B cell (primary cell): Measurements from ENCODE around the gene NDEL1. TPM values are rescaled to one million over a fixed set of nuclear protein-coding genes. Genes with fewer than 3 reads are reported as not detected.

Source experiments
- ATAC-seq: fragments of 200-7000 bp; cut with Tn5 transposase; one replicate; pipeline ENCODE4 v1.10.0; 2021; ENCODE audit warnings: low read depth, mild to moderate bottlenecking, moderate number of reproducible peaks, moderate library complexity
- CTCF ChIA-PET: fragments of 350-600 bp; sonication (Branson Sonifier 250); formaldehyde crosslinking; loops from one replicate; lab custom pipeline; 2021; ENCODE audit warnings: antibody characterized with exemption, inconsistent platforms; lab: Charles Lee
- POLR2A ChIA-PET: fragments of 350-600 bp; sonication (Branson Sonifier 250); formaldehyde crosslinking; loops from one replicate; lab custom pipeline; 2021; ENCODE audit warnings: antibody characterized with exemption; lab: Charles Lee
- DNase-seq: peaks from one replicate; pipeline ENCODE4 v3.0.0; 2013
- H2AFZ ChIP-seq: 2 replicates; pipeline ENCODE4 v1.6.1; 2012; ENCODE audit warnings: mild to moderate bottlenecking, low read depth, low read length; ENCODE audit not compliant: insufficient read depth, poor library complexity, severe bottlenecking
- H3K27ac ChIP-seq, 2 donors: 1 replicate in 1 of 2; 2 replicates in 1 of 2; pipeline ENCODE4 v1.5.1; 2012 to 2013; ENCODE audit warnings: low read length in 2 of 2, mild to moderate bottlenecking in 2 of 2, moderate library complexity in 1 of 2
- H3K27me3 ChIP-seq, 4 experiments: fragments of 200-600 bp in 1 of 4; sonication (generic) in 1 of 4; replicated peaks in 1 of 4; 1 replicate in 2 of 4; 2 replicates in 2 of 4; pipeline versions ENCODE4 v1.6.1 to v1.7.0; 2013 to 2016; ENCODE audit warnings: low read length in 3 of 4, mild to moderate bottlenecking in 2 of 4, mixed read lengths in 1 of 4, moderate library complexity in 1 of 4; ENCODE audit not compliant: insufficient read depth in 4 of 4, control insufficient read depth in 3 of 4; ENCODE audit errors: control extremely low read depth in 1 of 4
- H3K36me3 ChIP-seq, 2 experiments: replicated peaks in 1 of 2; 1 replicate in 1 of 2; 2 replicates in 1 of 2; pipeline versions ENCODE4 v1.6.1 to v1.7.1; 2013; ENCODE audit warnings: low read length in 1 of 2; ENCODE audit not compliant: insufficient read depth in 2 of 2, control insufficient read depth in 1 of 2; ENCODE audit errors: control extremely low read depth in 1 of 2, extremely low read depth in 1 of 2
- H3K4me1 ChIP-seq, 2 donors: fragments of 200-600 bp in 1 of 2; sonication (generic) in 1 of 2; 1 replicate in 1 of 2; 2 replicates in 1 of 2; pipeline versions ENCODE4 v1.5.1 to v1.6.1; 2013 to 2017; ENCODE audit warnings: low read length in 2 of 2; ENCODE audit not compliant: control insufficient read depth in 2 of 2, insufficient read depth in 2 of 2
- H3K4me2 ChIP-seq: replicated peaks from 2 replicates; pipeline ENCODE3; 2012; ENCODE audit warnings: mild to moderate bottlenecking, low read depth, low read length; ENCODE audit not compliant: poor library complexity, severe bottlenecking
- H3K4me3 ChIP-seq, 5 experiments: fragments of 200-600 bp in 1 of 5; sonication (generic) in 1 of 5; 1 replicate in 3 of 5; 2 replicates in 2 of 5; pipeline versions ENCODE4 v1.5.1 to v1.7.0; 2011 to 2016; ENCODE audit warnings: low read length in 4 of 5, mild to moderate bottlenecking in 4 of 5, low read depth in 2 of 5, control low read depth in 1 of 5, moderate library complexity in 1 of 5; ENCODE audit not compliant: insufficient read depth in 1 of 5; ENCODE audit errors: control extremely low read depth in 1 of 5, extremely low read depth in 1 of 5
- H3K79me2 ChIP-seq: fragments of 200-600 bp; sonication (generic); one replicate; pipeline ENCODE4 v1.6.0; 2016; ENCODE audit warnings: low read length; ENCODE audit not compliant: control insufficient read depth, insufficient read depth
- H3K9ac ChIP-seq: fragments of 200-600 bp; sonication (generic); 2 replicates; pipeline ENCODE4 v1.6.1; 2017; ENCODE audit warnings: mild to moderate bottlenecking, low read length, moderate library complexity
- H3K9me3 ChIP-seq, 3 donors: one replicate each; pipeline versions ENCODE4 v1.6.1 to v1.7.1; 2013; ENCODE audit warnings: low read length in 2 of 3; ENCODE audit not compliant: control insufficient read depth in 2 of 3, insufficient read depth in 1 of 3; ENCODE audit errors: control extremely low read depth in 1 of 3
- H4K20me1 ChIP-seq: 2 replicates; pipeline ENCODE4 v1.6.0; 2012; ENCODE audit warnings: mild to moderate bottlenecking, low read length; ENCODE audit not compliant: insufficient read depth, control insufficient read depth, poor library complexity, severe bottlenecking
- H3K27ac Mint-ChIP-seq: one replicate; pipeline ENCODE4 v1.8.0; 2021; ENCODE audit warnings: mixed read lengths
- H3K27me3 Mint-ChIP-seq: one replicate; pipeline ENCODE4 v1.8.0; 2021; ENCODE audit warnings: mixed read lengths
- H3K4me1 Mint-ChIP-seq: one replicate; pipeline ENCODE4 v1.8.0; 2021; ENCODE audit warnings: mixed read lengths
- H3K4me3 Mint-ChIP-seq: one replicate; pipeline ENCODE4 v1.8.0; 2021; ENCODE audit warnings: mixed read lengths
- H3K9me3 Mint-ChIP-seq: one replicate; pipeline ENCODE4 v1.8.0; 2022; ENCODE audit warnings: mixed read lengths; ENCODE audit not compliant: insufficient read depth
- EZH2 ChIP-seq: IDR thresholded peaks from 2 replicates; pipeline ENCODE4 v1.6.1; 2012; ENCODE audit warnings: borderline replicate concordance, low read depth, mild to moderate bottlenecking, moderate library complexity, low read length; ENCODE audit not compliant: insufficient read depth, poor library complexity, severe bottlenecking
- WGBS: methylation state at CpG from one replicate; pipeline ENCODE4 v1.1.5; 2013; ENCODE audit warnings: missing lambda C conversion rate; ENCODE audit not compliant: insufficient coverage; 5-methylcytosine and 5-hydroxymethylcytosine counted together
- intact Hi-C: fragments of 100-400 bp; cut with micrococcal nuclease; formaldehyde crosslinking; loops from one replicate; pipeline ENCODE4 v1.10.0; 2022
- polyA plus RNA-seq: library from polyadenylated mRNA; depleted of rRNA; stranded (reverse); fragments of >200 nt; gene quantifications from 2 replicates; pipeline ENCODE4 v1.2.3, GENCODE V29; 2012
- total RNA-seq, 2 donors: library from RNA; stranded (reverse); fragments of 120-200 nt in 1 of 2; gene quantifications; 1 replicate in 1 of 2; 2 replicates in 1 of 2; pipeline versions ENCODE4 v1.2.3 to v1.2.4, GENCODE V29; 2013 to 2022
- TF ChIP-seq, protein P1 (sequence below): fragments of 200-600 bp; IDR thresholded peaks from one replicate; pipeline ENCODE4 v1.8.0; 2022; ENCODE audit warnings: antibody characterized with exemption, mild to moderate bottlenecking

Gene NDEL1
- total and polyA plus RNA-seq, 2 donors (not counting 1 experiment from before 2014, with no cell fraction given), result 30.2 to 108 TPM

DNA sequence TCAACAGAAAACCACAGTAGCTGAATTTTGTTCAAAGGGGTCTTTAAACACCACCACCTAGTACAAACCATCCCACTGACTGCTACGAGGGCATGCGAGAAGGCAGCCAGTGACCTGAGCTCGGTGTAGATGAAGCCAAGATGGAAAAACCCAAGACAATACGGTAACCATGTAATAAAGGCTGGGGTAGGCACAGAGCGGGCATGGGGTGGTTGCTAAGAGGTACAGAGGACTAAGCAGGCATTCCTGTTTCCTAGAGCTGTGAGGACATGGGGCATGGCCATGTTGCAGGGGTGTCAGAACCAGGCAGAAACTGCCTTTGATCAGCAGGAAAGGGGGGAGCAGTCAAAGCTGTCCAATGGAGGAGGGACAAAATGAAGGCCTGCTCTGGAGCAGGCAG lies 52.1 kb downstream of the NDEL1 start:
- TF ChIP-seq, protein P1, sequence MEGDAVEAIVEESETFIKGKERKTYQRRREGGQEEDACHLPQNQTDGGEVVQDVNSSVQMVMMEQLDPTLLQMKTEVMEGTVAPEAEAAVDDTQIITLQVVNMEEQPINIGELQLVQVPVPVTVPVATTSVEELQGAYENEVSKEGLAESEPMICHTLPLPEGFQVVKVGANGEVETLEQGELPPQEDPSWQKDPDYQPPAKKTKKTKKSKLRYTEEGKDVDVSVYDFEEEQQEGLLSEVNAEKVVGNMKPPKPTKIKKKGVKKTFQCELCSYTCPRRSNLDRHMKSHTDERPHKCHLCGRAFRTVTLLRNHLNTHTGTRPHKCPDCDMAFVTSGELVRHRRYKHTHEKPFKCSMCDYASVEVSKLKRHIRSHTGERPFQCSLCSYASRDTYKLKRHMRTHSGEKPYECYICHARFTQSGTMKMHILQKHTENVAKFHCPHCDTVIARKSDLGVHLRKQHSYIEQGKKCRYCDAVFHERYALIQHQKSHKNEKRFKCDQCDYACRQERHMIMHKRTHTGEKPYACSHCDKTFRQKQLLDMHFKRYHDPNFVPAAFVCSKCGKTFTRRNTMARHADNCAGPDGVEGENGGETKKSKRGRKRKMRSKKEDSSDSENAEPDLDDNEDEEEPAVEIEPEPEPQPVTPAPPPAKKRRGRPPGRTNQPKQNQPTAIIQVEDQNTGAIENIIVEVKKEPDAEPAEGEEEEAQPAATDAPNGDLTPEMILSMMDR, result no peak
- no peak for TF ChIP-seq EZH2
- no peak overlapping the region for H3K4me2 ChIP-seq
- ChIA-PET CTCF (interaction anchor here (1.1 kb wide), 1 partner anchor 78 kb away, joined by 3 read pairs; no protein-coding TSS in a partner anchor), POLR2A (no interaction called here)
- no peak overlapping the region for H3K27ac Mint-ChIP-seq
- 97% methylated on average over 5 of the region's 5 CpGs for WGBS
- peaks cover under 1 to 5% of the 10 kb centered on the region in 2 experiments for H3K36me3 ChIP-seq
- H3K4me3 ChIP-seq, result no peak overlapping the region
- H3K4me3 Mint-ChIP-seq, result no peak overlapping the region
- H3K79me2 ChIP-seq, result no peaks in the 10 kb centered on the region
- H3K27ac ChIP-seq, result no peak overlapping the region
- no peak overlapping the region for H3K9ac ChIP-seq
- H3K4me1 ChIP-seq, result no peaks in the 10 kb centered on the region
- H3K27me3 ChIP-seq, result no peaks in the 10 kb centered on the region
- no peaks in the 10 kb centered on the region for H3K4me1 Mint-ChIP-seq
- peaks cover 2% of the 10 kb centered on the region for H3K9me3 Mint-ChIP-seq
- H3K9me3 ChIP-seq, result peaks cover 2 to 16% (median 13%) of the 10 kb centered on the region in 3 donors
- H4K20me1 ChIP-seq, result no peaks in the 10 kb centered on the region
- H3K27me3 Mint-ChIP-seq, result no peaks in the 10 kb centered on the region
- ATAC-seq, result no peak
- no peak overlapping the region for H2AFZ ChIP-seq
- intact Hi-C loops, result no loop called here
- no peak for DNase-seq

DNA sequence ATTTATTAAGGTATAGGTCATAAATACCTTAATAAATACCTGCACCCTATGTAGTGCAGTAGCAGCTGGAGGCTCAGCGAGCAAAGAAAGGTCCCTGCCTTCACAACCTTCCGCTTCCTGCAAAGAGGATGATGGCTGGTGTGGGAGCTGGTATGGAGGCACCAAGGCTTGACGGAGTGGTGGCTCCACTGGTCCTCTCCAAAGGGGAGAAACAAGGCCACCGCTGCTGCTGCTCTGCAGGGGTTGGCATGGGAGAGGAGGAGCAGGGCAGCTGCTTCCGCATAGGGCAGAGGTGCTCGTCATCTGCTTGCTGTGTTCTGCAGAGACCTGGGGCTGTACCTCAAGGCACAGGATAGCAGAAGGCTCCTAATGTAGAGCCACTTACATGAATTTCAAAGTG lies 52.8 kb downstream of the NDEL1 start:
- Histone ChIP-seq H4K20me1 (no peaks in the 10 kb centered on the region), H3K9ac (no peak overlapping the region), H3K4me3 (no peak overlapping the region), H3K27ac (no peak overlapping the region), H3K9me3 (peaks cover 2 to 20% (median 12%) of the 10 kb centered on the region in 3 donors), H3K36me3 (peaks cover 0 to 5% of the 10 kb centered on the region in 2 experiments), H2AFZ (no peak overlapping the region), H3K79me2 (no peaks in the 10 kb centered on the region), H3K27me3 (no peaks in the 10 kb centered on the region), H3K4me1 (no peaks in the 10 kb centered on the region), H3K4me2 (no peak overlapping the region)
- Mint-ChIP-seq H3K27me3 (no peaks in the 10 kb centered on the region), H3K9me3 (peaks cover 2% of the 10 kb centered on the region), H3K4me3 (no peak overlapping the region), H3K4me1 (no peaks in the 10 kb centered on the region), H3K27ac (no peak overlapping the region)
- intact Hi-C loops, result no loop called here
- ATAC-seq, result no peak
- ChIA-PET POLR2A (no interaction called here), CTCF (interaction anchor here (1.1 kb wide), 1 partner anchor 79 kb away, joined by 3 read pairs; no protein-coding TSS in a partner anchor)
- WGBS, result 87% methylated on average over 2 of the region's 6 CpGs
- TF ChIP-seq, protein P1, result no peak
- no peak for TF ChIP-seq EZH2
- no peak for DNase-seq
